Activated B cell treated with CpG ODN at 0.5 μM for 24 hours (primary cell): ENCODE measurements around the gene ITPKB. TPM values are rescaled to one million over a fixed set of nuclear protein-coding genes. Genes with fewer than 3 reads are reported as not detected.
A peak's percentile ranks its signal among the peaks of the same experiment; 100 is the strongest.

Experiments used
- ATAC-seq: fragments of 200-7000 bp; cut with Tn5 transposase; one replicate; pipeline ENCODE4 v1.10.0; 2021; ENCODE audit warnings: low read depth, mild to moderate bottlenecking, moderate library complexity
- CTCF ChIA-PET: fragments of 350-600 bp; sonication (Branson Sonifier 250); formaldehyde crosslinking; loops from one replicate; lab custom pipeline; 2021; ENCODE audit warnings: antibody characterized with exemption; lab: Charles Lee
- POLR2A ChIA-PET: fragments of 350-600 bp; sonication (Branson Sonifier 250); formaldehyde crosslinking; loops from one replicate; lab custom pipeline; 2021; ENCODE audit warnings: antibody characterized with exemption; lab: Charles Lee
- DNase-seq: peaks from one replicate; pipeline ENCODE4 v3.0.0; 2022
- H3K27ac Mint-ChIP-seq: one replicate; pipeline ENCODE4 v1.8.0; 2020; ENCODE audit warnings: mixed read lengths
- H3K27me3 Mint-ChIP-seq: one replicate; pipeline ENCODE4 v1.8.0; 2021; ENCODE audit warnings: mixed read lengths
- H3K36me3 Mint-ChIP-seq: one replicate; pipeline ENCODE4 v1.8.0; 2021; ENCODE audit warnings: low read depth, mixed read lengths
- H3K4me1 Mint-ChIP-seq: one replicate; pipeline ENCODE4 v1.8.0; 2021; ENCODE audit warnings: mixed read lengths
- H3K4me3 Mint-ChIP-seq: one replicate; pipeline ENCODE4 v1.8.0; 2020; ENCODE audit warnings: mild to moderate bottlenecking, mixed read lengths
- H3K9me3 Mint-ChIP-seq: one replicate; pipeline ENCODE4 v1.8.0; 2020; ENCODE audit warnings: mixed read lengths
- CTCF ChIP-seq: fragments of 200-600 bp; IDR thresholded peaks from one replicate; pipeline ENCODE4 v1.8.0; 2022; ENCODE audit warnings: antibody characterized with exemption, mild to moderate bottlenecking
- intact Hi-C: fragments of 100-400 bp; cut with micrococcal nuclease; formaldehyde crosslinking; loops from one replicate; pipeline ENCODE4 v1.15.1; 2024
- total RNA-seq: library from RNA; stranded (reverse); gene quantifications from 2 replicates; pipeline ENCODE4 v1.2.3, GENCODE V29; 2022

The ITPKB gene
- total RNA-seq, 1 donor from 2014 or later = 97.3 TPM

GRCh38 chr1:226733304-226733703 lies 5.8 kb downstream of the ITPKB start:
- H3K9me3 Mint-ChIP-seq = no peaks in the 10 kb centered on the region
- TF ChIP-seq CTCF = no peak
- DNase-seq (no peak), ATAC-seq (peak; percentile 18)
- intact Hi-C loops = loop anchor here (1.0 to 10.0 kb wide), 3 partner anchors 16 to 326 kb away; partner anchors contain the start of genes PARP1 and STUM
- ChIA-PET CTCF (interaction anchor here (1.0 to 2.1 kb wide), 4 partner anchors 21 to 89 kb away, joined by 3 to 5 read pairs (median 4); no protein-coding TSS in a partner anchor), POLR2A (interaction anchor here (0.7 to 9.0 kb wide), 17 partner anchors 19 to 107 kb away, joined by 3 to 95 read pairs (median 4); no protein-coding TSS in a partner anchor)
- H3K4me1 Mint-ChIP-seq = peaks cover 83% of the 10 kb centered on the region
- peak overlapping the region; percentile 93 for H3K4me3 Mint-ChIP-seq
- H3K36me3 Mint-ChIP-seq = peaks cover 78% of the 10 kb centered on the region
- no peaks in the 10 kb centered on the region for H3K27me3 Mint-ChIP-seq
- H3K27ac Mint-ChIP-seq = peak overlapping the region; percentile 62

GRCh38 chr1:226732856-226733291 lies 6.2 kb downstream of the ITPKB start:
- peak overlapping the region; percentile 93 for H3K4me3 Mint-ChIP-seq
- peak overlapping the region; percentile 62 for H3K27ac Mint-ChIP-seq
- peaks cover 82% of the 10 kb centered on the region for H3K36me3 Mint-ChIP-seq
- H3K4me1 Mint-ChIP-seq = peaks cover 88% of the 10 kb centered on the region
- DNase-seq (no peak), ATAC-seq (no peak)
- CTCF ChIA-PET = interaction anchor here (1.0 to 2.1 kb wide), 4 partner anchors 21 to 89 kb away, joined by 3 to 5 read pairs (median 4); no protein-coding TSS in a partner anchor
- no peak for TF ChIP-seq CTCF
- POLR2A ChIA-PET = interaction anchor here (0.7 to 9.0 kb wide), 16 partner anchors 20 to 107 kb away, joined by 3 to 95 read pairs (median 4); no protein-coding TSS in a partner anchor
- intact Hi-C loops = loop anchor here (1.0 to 10.0 kb wide), 3 partner anchors 16 to 326 kb away; partner anchors contain the start of genes PARP1 and STUM
- H3K9me3 Mint-ChIP-seq = no peaks in the 10 kb centered on the region
- H3K27me3 Mint-ChIP-seq = no peaks in the 10 kb centered on the region

- peak overlapping the region; percentile 48 for H3K4me3 Mint-ChIP-seq
- intact Hi-C loops = loop anchor here (1.0 to 10.0 kb wide), 3 partner anchors 8 to 324 kb away; partner anchors contain the start of genes ITPKB, PARP1 and STUM
- ChIA-PET CTCF (interaction anchor here (2.0 kb wide), 1 partner anchor 20 kb away, joined by 5 read pairs; no protein-coding TSS in a partner anchor), POLR2A (interaction anchor here (0.8 to 1.4 kb wide), 8 partner anchors 11 to 152 kb away, joined by 3 to 8 read pairs (median 4); no protein-coding TSS in a partner anchor)
- DNase-seq (no peak), ATAC-seq (no peak)
- TF ChIP-seq CTCF = no peak
- peaks cover 90% of the 10 kb centered on the region for H3K36me3 Mint-ChIP-seq
- H3K27me3 Mint-ChIP-seq = no peaks in the 10 kb centered on the region
- no peaks in the 10 kb centered on the region for H3K9me3 Mint-ChIP-seq
- H3K27ac Mint-ChIP-seq = peak overlapping the region; percentile 57
- peaks cover 96% of the 10 kb centered on the region for H3K4me1 Mint-ChIP-seq
Measured at GRCh38 chr1:226731257-226731893, 7.7 kb downstream of the ITPKB start.

- peaks cover 90% of the 10 kb centered on the region for H3K36me3 Mint-ChIP-seq
- H3K27me3 Mint-ChIP-seq = no peaks in the 10 kb centered on the region
- no peak for DNase-seq
Measured at GRCh38 chr1:226730836-226731235, 8.2 kb downstream of the ITPKB start.

More at GRCh38 chr1:226730836-226731235, 8.2 kb downstream of the ITPKB start:
- intact Hi-C loops = loop anchor here (1.0 to 10.0 kb wide), 3 partner anchors 8 to 324 kb away; partner anchors contain the start of genes ITPKB, PARP1 and STUM
- peak overlapping the region; percentile 24 for H3K27ac Mint-ChIP-seq
- peak overlapping the region; percentile 48 for H3K4me3 Mint-ChIP-seq
- H3K4me1 Mint-ChIP-seq = peaks cover 98% of the 10 kb centered on the region
- POLR2A ChIA-PET = interaction anchor here (0.6 to 2.2 kb wide), 9 partner anchors 9 to 87 kb away, joined by 3 to 7 read pairs (median 3); no protein-coding TSS in a partner anchor
- CTCF ChIA-PET = interaction anchor here (1.1 to 2.0 kb wide), 2 partner anchors 19 to 87 kb away, joined by 4 to 5 read pairs; no protein-coding TSS in a partner anchor
- TF ChIP-seq CTCF = no peak
- H3K9me3 Mint-ChIP-seq = no peaks in the 10 kb centered on the region
- no peak for ATAC-seq
